WTC11 (cell line): ENCODE results near the gene ZDHHC6. TPM values are rescaled to one million over a fixed set of nuclear protein-coding genes. Genes with fewer than 3 reads are reported as not detected.

ENCODE experiments used
- ATAC-seq: fragments of 200-7000 bp; cut with Tn5 transposase; 2 replicates; pipeline ENCODE4 v1.10.0; 2021; ENCODE audit warnings: mild to moderate bottlenecking, moderate library complexity
- CTCF ChIA-PET: fragments of 300-600 bp; sonication (Branson Sonifier 250); formaldehyde crosslinking; loops from one replicate; lab custom pipeline; 2021; ENCODE audit warnings: antibody characterized with exemption; lab: Charles Lee
- POLR2A ChIA-PET: fragments of 350-600 bp; sonication (Branson Sonifier 250); formaldehyde crosslinking; loops from one replicate; lab custom pipeline; 2021; ENCODE audit warnings: antibody characterized with exemption; lab: Charles Lee
- DNase-seq: peaks from one replicate; pipeline ENCODE4 v3.0.0; 2021; ENCODE audit warnings: low spot score
- H3K27ac Mint-ChIP-seq: 2 replicates; pipeline ENCODE4 v1.8.0; 2021; ENCODE audit warnings: mixed read lengths
- H3K27me3 Mint-ChIP-seq: 2 replicates; pipeline ENCODE4 v1.8.0; 2021; ENCODE audit warnings: low read depth, mild to moderate bottlenecking, moderate library complexity, mixed read lengths
- H3K36me3 Mint-ChIP-seq: 2 replicates; pipeline ENCODE4 v1.8.0; 2021; ENCODE audit warnings: mixed read lengths
- H3K4me1 Mint-ChIP-seq: 2 replicates; pipeline ENCODE4 v1.8.0; 2022; ENCODE audit warnings: mixed read lengths
- H3K4me3 Mint-ChIP-seq: 2 replicates; pipeline ENCODE4 v1.8.0; 2021; ENCODE audit warnings: mild to moderate bottlenecking, moderate library complexity, mixed read lengths
- H3K9me3 Mint-ChIP-seq: 2 replicates; pipeline ENCODE4 v1.8.0; 2021; ENCODE audit warnings: mixed read lengths
- E2F5 ChIP-seq: sonication (generic); formaldehyde crosslinking; IDR thresholded peaks from 2 replicates; pipeline ENCODE4 v1.8.1; 2022; ENCODE audit warnings: mild to moderate bottlenecking, moderate library complexity, missing genetic modification reagents
- FOXP4 ChIP-seq: sonication (generic); formaldehyde crosslinking; IDR thresholded peaks from 2 replicates; pipeline ENCODE4 v1.8.0; 2022; ENCODE audit warnings: mild to moderate bottlenecking, missing genetic modification reagents
- TEAD4 ChIP-seq: sonication (generic); formaldehyde crosslinking; IDR thresholded peaks from 2 replicates; pipeline ENCODE4 v1.8.0; 2022; ENCODE audit warnings: mild to moderate bottlenecking, missing genetic modification reagents
- total RNA-seq: library from RNA; stranded (reverse); gene quantifications from 3 replicates; pipeline ENCODE4 v1.2.3, GENCODE V29; 2021

ZDHHC6 gene
- total RNA-seq, 1 experiment from 2014 or later = 22.1 TPM

GRCh38 chr10:112382515-112383235 is 64.0 kb downstream of the ZDHHC6 start:
- Mint-ChIP-seq H3K36me3 (no peaks in the 10 kb centered on the region), H3K27ac (no peak overlapping the region), H3K4me1 (no peaks in the 10 kb centered on the region), H3K9me3 (no peaks in the 10 kb centered on the region), H3K27me3 (no peaks in the 10 kb centered on the region), H3K4me3 (no peak overlapping the region)
- no peak for TF ChIP-seq FOXP4 (CRISPR knock-in tag)
- no peak for TF ChIP-seq TEAD4 (CRISPR knock-in tag)
- TF ChIP-seq E2F5 (CRISPR knock-in tag) = no peak
- ChIA-PET POLR2A (interaction anchor here (0.7 kb wide), 1 partner anchor 46 kb away, joined by 3 read pairs; no protein-coding TSS in a partner anchor), CTCF (no interaction called here)
- DNase-seq (no peak), ATAC-seq (no peak)

Other genes starting within 250 kb of the ZDHHC6 start
- gene TECTB, start 163.5 kb downstream of the ZDHHC6 start, total RNA-seq = not detected in 3 replicates
- gene ACSL5, start 72.8 kb downstream of the ZDHHC6 start, total RNA-seq = 0.18 to 0.37 TPM (median 0.22 TPM) in 3 replicates
- gene VTI1A, start 301 bp upstream of the ZDHHC6 start, total RNA-seq = 18.6 to 20.1 TPM (median 18.9 TPM) in 3 replicates